GM18526 (cell line): ENCODE results near the gene UFD1.

Experiments used
- POLR2A ChIP-seq: IDR thresholded peaks from 3 replicates; pipeline ENCODE4 v1.6.1; 2011; ENCODE audit not compliant: insufficient read length; ENCODE audit errors: extremely low read depth

UFD1 gene

DNA sequence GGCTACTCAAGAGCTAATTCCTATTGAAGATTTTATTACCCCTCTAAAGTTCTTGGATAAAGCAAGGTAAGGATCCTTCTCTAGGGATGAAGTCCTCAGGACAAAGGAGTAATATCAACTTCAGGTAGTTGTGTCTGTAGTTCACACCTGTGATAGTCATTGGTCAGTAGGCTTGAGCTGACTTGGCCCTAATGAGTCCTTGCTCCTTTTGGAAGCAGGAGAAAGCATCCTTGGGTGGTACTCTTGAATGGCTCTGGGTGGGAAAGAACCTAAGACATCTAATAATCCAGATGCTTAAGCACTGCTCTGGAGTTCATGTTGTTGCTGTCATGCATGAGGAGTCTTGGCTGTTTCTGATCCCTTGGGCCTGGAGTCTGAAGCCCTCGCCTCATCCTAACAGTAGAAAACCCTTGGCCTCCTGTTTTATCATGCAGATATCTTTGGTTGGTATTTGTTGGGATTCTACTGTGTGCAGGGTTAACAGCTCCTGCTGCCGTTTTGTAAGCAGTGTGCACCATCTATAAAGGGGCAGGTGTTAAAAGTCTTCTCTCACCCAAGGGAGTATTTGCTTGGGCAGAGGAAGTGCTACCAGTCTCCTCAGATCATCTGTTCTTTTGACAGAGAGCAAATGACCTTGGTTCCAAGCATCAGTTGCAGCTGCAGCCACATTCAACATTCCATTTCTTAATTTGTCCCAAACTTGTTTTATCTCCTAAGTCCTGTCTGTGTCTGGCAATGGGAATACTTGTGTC lies 44.0 kb downstream of the UFD1 start:
- TF ChIP-seq POLR2A, result no peak

GRCh38 chr22:19434401-19434800 lies 44.6 kb downstream of the UFD1 start:
- no peak for TF ChIP-seq POLR2A

GRCh38 chr22:19432133-19432851 lies 46.7 kb downstream of the UFD1 start, which contains the start of gene MRPL40:
Gene MRPL40, plus strand, starts transcription at chr22:19432545. Its CDS starts 10 bp downstream, at chr22:19432555.
- TF ChIP-seq POLR2A, result peak; percentile 96

- TF ChIP-seq POLR2A, result peak; percentile 33
Observed at GRCh38 chr22:19431649-19432132, 47.3 kb downstream of the UFD1 start, which contains the start of gene HIRA. Gene HIRA, minus strand, starts transcription at chr22:19431733. Its CDS starts 257 bp downstream, at chr22:19431476.

DNA sequence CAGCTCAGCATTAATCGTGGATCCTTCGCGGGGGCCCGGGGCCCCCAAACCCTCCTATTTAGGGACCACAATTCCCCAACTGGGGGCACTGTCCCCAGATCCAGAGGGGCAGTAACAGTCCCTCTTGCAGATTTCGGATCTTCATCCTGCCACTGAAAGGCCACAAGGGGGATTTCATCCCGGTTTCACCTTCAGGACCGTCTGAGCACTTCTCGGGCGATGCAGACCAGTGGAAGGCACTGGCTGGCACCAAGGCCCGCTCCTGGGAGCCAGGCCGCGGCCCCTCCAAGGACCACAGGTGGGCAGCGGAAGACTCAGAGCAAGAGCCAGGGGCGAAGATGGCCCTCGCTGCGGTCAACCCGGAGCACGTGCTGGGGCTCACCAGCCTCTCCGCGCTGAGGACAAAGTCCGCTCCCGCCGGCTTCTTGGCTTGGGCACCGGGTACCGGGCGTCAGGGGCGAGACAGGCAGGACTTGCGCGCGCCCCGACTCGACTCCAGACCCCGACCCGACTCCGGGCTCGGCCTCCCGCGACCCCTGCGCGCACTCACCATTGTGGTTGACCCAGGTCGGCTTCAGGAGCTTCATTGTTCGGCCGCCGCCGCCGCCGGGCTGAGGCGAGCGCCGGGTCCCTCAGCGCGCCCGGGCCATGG lies 48.0 kb downstream of the UFD1 start:
- no peak for TF ChIP-seq POLR2A

DNA sequence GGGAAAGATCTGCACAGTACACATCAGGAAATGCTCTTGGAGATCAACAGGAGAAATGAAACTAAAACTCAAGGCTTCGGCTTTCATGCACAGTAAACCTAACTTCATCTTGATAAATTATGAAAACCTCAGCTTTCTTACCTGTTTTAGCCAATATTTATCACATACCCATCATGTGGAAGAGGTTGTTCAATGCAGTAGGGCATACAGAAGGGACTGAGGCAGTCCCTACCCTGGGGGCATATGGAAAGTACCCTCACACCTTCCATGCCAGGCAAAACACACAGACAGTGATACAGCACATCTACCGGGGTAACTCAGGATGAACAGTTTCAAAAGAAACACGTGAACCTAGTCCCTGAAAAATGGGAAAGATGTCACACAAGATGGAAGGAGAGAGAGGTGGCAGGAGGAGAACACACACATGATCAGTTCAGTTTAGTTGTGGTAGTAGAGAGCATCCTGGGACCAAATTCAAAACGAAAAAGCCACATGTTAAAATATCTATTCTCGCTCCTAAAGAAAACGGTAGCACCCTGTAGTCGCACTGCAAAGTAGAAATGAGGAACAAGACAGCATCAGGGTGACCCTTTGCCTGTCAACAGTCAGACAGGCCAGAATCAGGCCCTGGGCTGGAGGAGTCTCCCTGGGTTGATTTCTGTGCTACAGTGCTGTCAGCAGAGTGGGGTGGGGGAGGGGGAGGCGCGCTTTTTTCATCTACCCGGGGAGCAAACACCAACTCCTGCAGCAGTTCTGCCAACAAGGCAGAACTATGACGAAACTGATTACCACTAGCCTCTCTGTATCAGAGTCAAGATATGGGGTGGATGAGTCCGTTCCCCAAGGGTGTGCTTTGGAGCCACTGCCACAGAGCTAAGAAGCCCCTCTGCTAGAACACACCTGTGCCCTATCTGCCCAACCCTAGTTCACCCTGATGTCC lies 48.8 kb downstream of the UFD1 start:
- TF ChIP-seq POLR2A, result no peak

GRCh38 chr22:19424186-19424500 lies 54.9 kb downstream of the UFD1 start:
- no peak for TF ChIP-seq POLR2A

GRCh38 chr22:19422440-19423301 lies 56.3 kb downstream of the UFD1 start:
- no peak for TF ChIP-seq POLR2A

GRCh38 chr22:19420321-19420720 lies 58.7 kb downstream of the UFD1 start:
- no peak for TF ChIP-seq POLR2A

- TF ChIP-seq POLR2A, result no peak
Observed at GRCh38 chr22:19419464-19420178, 59.4 kb downstream of the UFD1 start.

- no peak for TF ChIP-seq POLR2A
Observed at GRCh38 chr22:19419086-19419463, 59.9 kb downstream of the UFD1 start.

- TF ChIP-seq POLR2A, result no peak
Observed at GRCh38 chr22:19412923-19413322, 66.1 kb downstream of the UFD1 start.

- TF ChIP-seq POLR2A, result no peak
Observed at GRCh38 chr22:19412478-19412877, 66.5 kb downstream of the UFD1 start.

DNA sequence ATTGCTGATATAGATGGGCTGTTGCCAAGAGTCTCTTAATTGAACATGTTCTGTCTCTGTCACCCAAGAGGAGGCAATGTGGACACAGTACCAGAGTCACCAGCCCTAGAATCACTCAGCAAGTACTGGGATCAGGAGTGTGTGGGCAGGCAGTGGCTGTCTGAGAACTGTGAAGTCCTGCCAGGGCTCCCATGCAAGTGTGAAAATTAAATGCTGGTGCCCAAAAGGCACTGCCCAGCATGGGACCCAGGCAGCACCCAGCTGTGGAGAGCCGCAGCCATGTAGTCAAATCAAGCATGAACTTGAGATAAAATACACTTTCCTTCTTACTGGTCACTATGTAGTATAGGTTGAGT lies 67.3 kb downstream of the UFD1 start:
- TF ChIP-seq POLR2A, result no peak
